Activated CD8-positive, alpha-beta memory T cell treated with anti-CD3 and anti-CD28 coated beads, Interleukin-2, amount 50 U/mL, for 48 hours (primary cell): ENCODE measurements around the gene LRRN3.
"Not testable (repeated sequence)": the region's sequence is repeated elsewhere in the genome, so short reads cannot be mapped to it uniquely, and the experiment has no call there.

Experiments
- DNase-seq: peaks from one replicate; pipeline ENCODE4 v3.0.0-alpha.2; 2020

LRRN3 gene

DNA sequence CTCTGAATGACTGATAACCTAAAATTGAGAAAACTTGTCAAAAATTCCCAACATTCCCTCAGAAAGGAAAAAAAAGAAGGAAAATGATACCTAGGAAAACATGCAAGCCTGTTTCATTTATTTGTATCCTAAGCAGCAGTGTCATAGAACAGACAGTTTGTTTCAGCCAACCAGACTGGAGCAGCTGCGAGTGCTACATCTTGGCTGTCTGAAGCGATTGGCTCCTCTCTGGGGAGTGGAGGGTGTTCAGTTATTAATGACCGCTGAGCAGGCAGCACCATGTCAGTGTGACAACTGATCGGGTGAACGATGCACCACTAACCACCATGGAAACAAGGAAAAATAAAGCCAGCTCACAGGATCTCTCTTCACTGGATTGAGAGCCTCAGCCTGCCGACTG lies at the start of gene LRRN3:
Gene LRRN3, plus strand, starts transcription at position 282 of the 400 bp plus-strand sequence. CDS start 31,646 bp downstream, outside the sequence.
- DNase-seq: peak; percentile 66

- no peak for DNase-seq
Measured at GRCh38 chr7:111041577-111041976, 49.4 kb upstream of the LRRN3 start.

GRCh38 chr7:111042842-111043241 lies 48.1 kb upstream of the LRRN3 start:
- no peak for DNase-seq

DNA sequence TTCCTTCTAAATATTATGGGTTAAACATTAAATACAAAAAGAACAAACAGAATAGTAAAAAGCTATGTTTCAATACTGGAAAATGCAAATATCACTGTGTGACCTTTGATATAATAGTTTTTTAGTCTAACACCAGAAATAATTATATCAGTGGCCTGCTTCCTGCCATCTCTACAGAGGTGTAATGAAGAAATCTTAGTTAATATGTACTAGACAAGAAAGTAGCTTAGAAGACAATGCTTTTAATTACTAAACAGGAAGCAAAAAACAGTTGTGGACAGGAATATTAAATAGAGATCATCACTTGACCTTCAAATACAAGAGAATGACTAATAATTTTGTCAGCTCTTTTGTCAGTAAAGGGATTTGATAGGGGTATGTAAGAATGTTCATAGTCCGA lies 47.4 kb upstream of the LRRN3 start:
- DNase-seq: no peak

- DNase-seq: no peak
Measured at GRCh38 chr7:111045449-111045848, 45.5 kb upstream of the LRRN3 start.

DNA sequence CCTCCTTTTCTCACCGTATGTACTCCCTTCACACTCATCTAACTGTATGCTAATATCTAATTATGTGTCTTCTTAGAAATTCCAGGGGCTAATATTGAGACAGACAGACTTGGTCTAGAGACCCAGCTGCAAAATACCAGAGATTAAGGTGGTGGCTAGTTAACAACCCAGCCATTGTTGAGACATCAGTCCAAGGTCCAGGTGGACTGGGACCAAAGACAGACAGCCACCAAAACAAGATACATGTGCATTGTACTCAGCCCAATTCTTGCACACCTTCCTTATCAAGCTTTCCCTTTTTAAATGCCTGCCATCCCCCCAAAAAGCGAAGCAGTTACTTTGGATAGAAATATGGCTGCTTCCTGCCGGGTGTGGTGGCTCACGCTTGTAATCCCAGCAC lies 43.3 kb upstream of the LRRN3 start:
- DNase-seq: no peak

DNA sequence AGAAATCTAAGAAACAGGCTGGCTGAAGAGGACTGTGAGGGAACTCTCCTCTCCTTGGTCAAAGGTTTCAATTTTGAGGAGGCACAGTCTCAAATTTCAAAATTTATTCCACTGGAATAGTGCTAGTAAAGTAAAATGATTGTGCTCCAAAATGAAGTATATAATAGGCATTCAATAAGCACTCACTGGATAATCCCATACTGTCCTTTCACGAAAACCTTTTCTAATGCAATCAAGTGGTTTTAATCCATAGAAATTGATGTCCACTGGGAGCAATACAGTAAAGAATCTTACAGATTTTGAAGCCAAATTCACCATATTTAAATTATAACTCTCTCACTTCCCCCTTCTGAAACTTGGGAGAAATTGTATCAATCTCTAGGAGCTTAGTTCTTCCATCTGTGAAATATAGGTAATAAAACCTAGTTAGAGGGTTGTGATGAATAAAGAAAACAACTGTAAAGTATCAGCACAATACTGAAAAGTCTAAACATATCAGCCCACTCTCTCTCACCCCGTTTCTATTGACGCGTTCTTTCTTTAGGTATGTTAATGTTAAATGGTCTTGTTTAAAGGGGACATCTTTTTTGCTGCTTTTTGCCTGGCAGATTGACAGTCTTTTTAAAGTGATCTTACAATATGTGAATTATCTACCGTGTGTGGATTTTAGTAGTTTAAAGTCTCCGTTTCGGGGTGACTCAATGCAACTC lies 40.8 kb upstream of the LRRN3 start:
- DNase-seq: no peak

DNA sequence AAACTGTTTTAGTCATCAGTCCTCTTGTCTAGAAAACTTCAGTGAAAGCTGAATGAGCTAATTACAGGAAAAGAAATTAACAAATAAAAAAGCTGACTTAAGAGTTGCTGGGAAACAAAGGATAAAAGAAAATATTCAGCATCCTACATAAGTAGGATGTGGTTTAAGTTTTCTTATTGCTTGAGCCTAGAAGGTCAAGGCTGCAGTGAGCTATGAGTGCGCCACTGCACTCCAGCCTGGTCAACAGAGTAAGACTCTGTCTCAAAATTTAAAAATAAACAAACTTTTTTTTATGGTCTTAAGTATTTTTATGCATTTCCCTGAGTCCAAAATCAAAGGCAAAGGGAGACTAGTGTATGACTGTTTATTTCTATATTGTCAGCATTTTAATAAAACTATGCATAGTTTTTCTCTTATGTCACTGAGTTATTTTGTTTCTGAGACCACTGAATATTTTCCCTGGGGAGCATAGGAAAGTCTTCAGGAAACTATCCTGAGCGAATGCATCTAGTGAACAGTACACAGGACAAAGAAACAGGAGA lies 40.0 kb upstream of the LRRN3 start:
- DNase-seq: no peak

GRCh38 chr7:111051832-111052231 lies 39.1 kb upstream of the LRRN3 start:
- no peak for DNase-seq

GRCh38 chr7:111053035-111053434 lies 37.9 kb upstream of the LRRN3 start:
- DNase-seq: no peak

- DNase-seq: no peak
Measured at GRCh38 chr7:111056371-111056770, 34.6 kb upstream of the LRRN3 start.

GRCh38 chr7:111057066-111057465 lies 33.9 kb upstream of the LRRN3 start:
- DNase-seq: no peak

DNA sequence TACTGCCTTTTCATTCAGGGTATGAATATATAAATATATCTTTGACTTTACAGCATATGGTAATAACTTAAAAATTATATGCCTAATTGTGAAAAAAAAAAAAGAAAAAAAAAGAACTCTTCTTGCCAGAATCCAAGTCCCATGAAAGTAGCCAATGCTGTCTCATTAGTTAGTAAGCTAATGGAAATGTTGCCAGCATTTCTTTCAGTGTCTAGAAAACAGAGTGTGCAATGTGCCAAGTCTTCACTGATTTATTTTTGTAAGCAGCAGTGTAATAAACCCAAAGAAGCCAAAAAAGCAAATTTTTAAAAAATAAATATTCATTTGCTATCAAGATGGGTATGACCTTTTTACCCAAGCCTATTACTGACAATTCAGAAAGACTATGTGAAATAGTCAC lies 31.1 kb upstream of the LRRN3 start:
- no peak for DNase-seq

- no peak for DNase-seq
Measured at GRCh38 chr7:111063166-111063565, 27.8 kb upstream of the LRRN3 start.

- DNase-seq: no peak
Measured at GRCh38 chr7:111067251-111067650, 23.7 kb upstream of the LRRN3 start.

DNA sequence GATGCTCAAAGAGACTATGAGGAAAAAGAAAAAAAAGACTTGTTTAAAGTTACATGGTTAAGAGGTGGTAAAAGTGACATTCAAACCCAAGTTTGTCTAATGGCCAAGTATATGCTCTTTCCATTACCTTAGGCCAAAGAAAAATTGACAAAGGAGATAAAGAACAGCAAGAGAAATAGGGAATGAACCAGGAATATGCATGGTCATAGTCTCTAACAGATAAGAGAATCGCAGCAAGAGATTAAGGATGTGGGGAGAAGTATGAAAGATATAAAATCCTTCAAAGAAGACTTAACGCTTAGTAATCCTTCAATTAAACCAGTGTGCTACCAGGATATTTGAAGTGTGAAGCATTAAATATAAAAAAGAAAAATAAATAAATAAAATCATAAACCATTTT lies 23.2 kb upstream of the LRRN3 start:
- no peak for DNase-seq

GRCh38 chr7:111068618-111069017 lies 22.3 kb upstream of the LRRN3 start:
- no peak for DNase-seq

DNA sequence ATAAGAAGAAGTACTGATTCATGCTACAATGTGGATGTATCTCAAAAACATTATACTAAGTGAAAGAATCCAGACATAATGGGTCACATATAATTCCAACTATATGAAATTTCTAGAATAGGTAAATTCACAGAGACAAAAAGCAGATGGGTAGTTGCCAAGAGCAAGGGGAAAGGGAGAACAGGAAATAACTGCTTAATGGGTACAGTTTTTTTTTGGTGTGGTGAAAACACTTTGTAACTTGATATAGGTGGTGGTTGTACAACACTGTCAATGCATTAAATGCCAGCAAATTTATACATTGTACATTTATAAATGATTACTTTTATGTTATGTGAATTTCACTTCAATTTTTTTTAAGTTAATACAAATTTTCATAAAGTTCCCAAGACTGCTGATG lies 19.4 kb upstream of the LRRN3 start:
- no peak for DNase-seq

GRCh38 chr7:111072658-111073057 lies 18.3 kb upstream of the LRRN3 start:
- DNase-seq: not testable (repeated sequence)

DNA sequence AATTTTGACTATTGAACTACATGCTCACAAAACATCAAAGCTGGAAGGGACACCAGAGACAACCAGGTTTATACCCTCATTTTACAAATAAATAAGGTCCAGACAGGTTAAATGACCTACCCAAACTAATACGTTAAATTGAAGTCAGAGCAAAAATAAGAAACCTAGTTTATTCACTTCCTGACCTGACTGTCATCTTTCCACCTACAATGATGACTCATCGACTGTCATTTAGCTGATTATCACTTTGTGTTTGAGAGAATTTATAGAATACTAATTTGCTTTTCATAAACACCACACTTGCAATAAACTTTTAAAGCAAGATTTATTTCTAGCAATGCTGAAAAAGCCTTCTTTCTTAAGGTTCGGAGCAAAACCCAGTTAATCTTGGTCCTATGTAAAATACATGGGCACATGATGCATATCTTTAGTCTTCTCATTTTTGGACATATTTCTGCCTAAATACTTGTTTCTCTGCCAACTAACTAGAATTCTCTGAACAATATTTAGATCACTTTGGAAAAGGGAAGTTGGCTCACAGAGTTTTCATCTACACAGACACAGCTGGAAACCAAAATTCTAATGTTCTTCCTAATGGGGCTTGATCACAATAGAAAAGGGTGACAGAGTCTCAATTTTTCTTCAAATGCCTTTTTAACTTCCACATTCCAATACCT lies 16.7 kb upstream of the LRRN3 start:
- no peak for DNase-seq

DNA sequence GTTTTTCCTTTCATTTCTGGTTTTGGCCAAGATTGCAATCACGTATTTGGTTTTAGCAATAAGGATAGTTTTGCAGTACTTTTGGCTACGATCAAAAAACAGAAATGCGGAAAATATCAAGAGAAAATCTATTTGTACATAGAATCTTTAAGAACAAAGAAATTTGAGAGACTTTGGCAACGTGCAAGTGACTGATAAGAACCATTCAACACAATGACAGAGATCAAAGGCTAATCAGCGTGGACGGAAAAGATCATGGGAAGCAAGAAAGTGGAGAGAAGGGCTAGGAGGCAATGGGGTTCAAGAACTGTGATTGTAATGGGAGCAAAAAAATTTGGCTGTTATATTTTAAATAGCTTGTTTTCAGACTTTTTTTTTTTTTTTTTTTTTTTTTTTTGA lies 16.2 kb upstream of the LRRN3 start:
- no peak for DNase-seq

DNA sequence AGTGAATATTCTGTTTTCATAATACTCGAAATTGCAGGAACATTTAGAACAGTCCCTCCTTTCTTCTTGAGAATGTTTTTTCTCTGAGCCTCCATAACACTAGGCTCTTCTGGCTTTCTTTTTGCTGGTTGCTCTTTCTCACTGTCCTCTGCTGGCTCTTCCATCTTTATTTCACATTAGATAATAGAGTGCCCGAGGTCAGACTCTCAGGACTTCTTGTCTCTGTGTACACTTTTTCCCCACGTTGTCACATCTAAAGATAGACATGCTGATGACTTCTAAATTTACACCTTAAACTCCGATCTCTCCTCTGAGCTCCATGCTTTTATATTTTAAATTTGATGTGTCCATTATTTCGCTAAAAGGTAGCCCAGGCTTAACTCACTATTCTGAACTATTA lies 15.4 kb upstream of the LRRN3 start:
- no peak for DNase-seq

- no peak for DNase-seq
Measured at GRCh38 chr7:111076205-111076604, 14.7 kb upstream of the LRRN3 start.

DNA sequence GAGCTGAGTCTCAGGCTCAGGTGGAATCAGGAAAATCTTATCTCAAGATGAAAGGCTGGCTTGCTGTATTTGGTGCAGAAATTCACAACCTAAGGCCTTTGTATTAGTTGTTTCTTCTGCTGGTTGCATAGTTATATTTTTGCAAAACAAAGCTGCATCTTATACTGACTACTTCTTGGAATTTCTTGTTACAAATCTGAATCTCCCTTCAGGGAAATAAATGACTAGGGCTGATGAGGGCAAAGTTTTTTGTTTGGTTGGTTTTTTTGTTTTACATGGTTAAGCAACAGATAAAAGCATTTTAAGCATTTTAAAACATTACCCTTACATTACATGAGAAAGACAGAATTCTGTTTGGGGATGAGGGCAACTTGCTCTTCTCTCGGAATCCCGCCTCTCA lies 13.9 kb upstream of the LRRN3 start:
- no peak for DNase-seq
